ENCODE results near the gene FOXN4.

Gene FOXN4

GRCh38 chr12:109304485-109304884, 4.6 kb downstream of the FOXN4 start:
- DNase-seq, result no peak

- no peak for DNase-seq
Measured at GRCh38 chr12:109302770-109303169, 6.3 kb downstream of the FOXN4 start.

GRCh38 chr12:109302358-109302757, 6.7 kb downstream of the FOXN4 start:
- no peak for DNase-seq

GRCh38 chr12:109301643-109302168, 7.4 kb downstream of the FOXN4 start:
- no peak for DNase-seq

- DNase-seq, result no peak
Measured at GRCh38 chr12:109299849-109300248, 9.2 kb downstream of the FOXN4 start.

GRCh38 chr12:109296431-109296830, 12.7 kb downstream of the FOXN4 start:
- no peak for DNase-seq

- no peak for DNase-seq
Measured at GRCh38 chr12:109295764-109296425, 13.2 kb downstream of the FOXN4 start.

- DNase-seq, result no peak
Measured at GRCh38 chr12:109294286-109294796, 14.7 kb downstream of the FOXN4 start.

GRCh38 chr12:109293106-109293505, 16.0 kb downstream of the FOXN4 start:
- DNase-seq, result no peak

- no peak for DNase-seq
Measured at GRCh38 chr12:109292342-109292711, 16.8 kb downstream of the FOXN4 start.

- peak; percentile 85 for DNase-seq
Measured at GRCh38 chr12:109291521-109292341, 17.4 kb downstream of the FOXN4 start.

GRCh38 chr12:109291117-109291516, 18.0 kb downstream of the FOXN4 start:
- no peak for DNase-seq

GRCh38 chr12:109290061-109290460, 19.0 kb downstream of the FOXN4 start:
- DNase-seq, result no peak

GRCh38 chr12:109289551-109289950, 19.5 kb downstream of the FOXN4 start:
- no peak for DNase-seq

GRCh38 chr12:109289004-109289403, 20.1 kb downstream of the FOXN4 start:
- DNase-seq, result no peak

- no peak for DNase-seq
Measured at GRCh38 chr12:109288571-109288970, 20.5 kb downstream of the FOXN4 start.

- no peak for DNase-seq
Measured at GRCh38 chr12:109287811-109288469, 21.1 kb downstream of the FOXN4 start.

- DNase-seq, result no peak
Measured at GRCh38 chr12:109287181-109287580, 21.9 kb downstream of the FOXN4 start.

GRCh38 chr12:109286652-109287051, 22.4 kb downstream of the FOXN4 start:
- DNase-seq, result no peak

- no peak for DNase-seq
Measured at GRCh38 chr12:109286252-109286651, 22.8 kb downstream of the FOXN4 start.

GRCh38 chr12:109284392-109284791, 24.7 kb downstream of the FOXN4 start:
- no peak for DNase-seq

- no peak for DNase-seq
Measured at GRCh38 chr12:109281452-109281851, 27.6 kb downstream of the FOXN4 start.

GRCh38 chr12:109279525-109279924, 29.6 kb downstream of the FOXN4 start:
- no peak for DNase-seq
